ENCODE results near the gene ALK.

Gene ALK

GRCh38 chr2:29349316-29350030 is 571.9 kb downstream of the ALK start:
- no peak for DNase-seq

GRCh38 chr2:29347774-29348461 is 573.5 kb downstream of the ALK start:
- DNase-seq: no peak

- no peak for DNase-seq
Measured at GRCh38 chr2:29345236-29345635, 576.1 kb downstream of the ALK start.

- DNase-seq: no peak
Measured at GRCh38 chr2:29343830-29344229, 577.6 kb downstream of the ALK start.

GRCh38 chr2:29336341-29337241 is 584.8 kb downstream of the ALK start:
- no peak for DNase-seq

- DNase-seq: no peak
Measured at GRCh38 chr2:29335396-29335795, 586.0 kb downstream of the ALK start.

GRCh38 chr2:29334706-29335105 is 586.7 kb downstream of the ALK start:
- DNase-seq: no peak

- no peak for DNase-seq
Measured at GRCh38 chr2:29332540-29332939, 588.8 kb downstream of the ALK start.

- DNase-seq: no peak
Measured at GRCh38 chr2:29329899-29330298, 591.5 kb downstream of the ALK start.

- DNase-seq: no peak
Measured at GRCh38 chr2:29326926-29327325, 594.5 kb downstream of the ALK start.

- no peak for DNase-seq
Measured at GRCh38 chr2:29325544-29325943, 595.8 kb downstream of the ALK start.

- no peak for DNase-seq
Measured at GRCh38 chr2:29323961-29324360, 597.4 kb downstream of the ALK start.

- DNase-seq: no peak
Measured at GRCh38 chr2:29323301-29323700, 598.1 kb downstream of the ALK start.

- no peak for DNase-seq
Measured at GRCh38 chr2:29322011-29322410, 599.4 kb downstream of the ALK start.

- no peak for DNase-seq
Measured at GRCh38 chr2:29317801-29318485, 603.4 kb downstream of the ALK start.

GRCh38 chr2:29317077-29317517 is 604.3 kb downstream of the ALK start:
- no peak for DNase-seq

- DNase-seq: peak; percentile 69
Measured at GRCh38 chr2:29314816-29315571, 606.4 kb downstream of the ALK start.

- no peak for DNase-seq
Measured at GRCh38 chr2:29311458-29311857, 609.9 kb downstream of the ALK start.

GRCh38 chr2:29310650-29311348 is 610.6 kb downstream of the ALK start:
- no peak for DNase-seq

GRCh38 chr2:29309090-29310029 is 612.0 kb downstream of the ALK start:
- peak; percentile 64 for DNase-seq
